Panc1 (cell line): ENCODE data around the gene KIAA0232. TPM values are rescaled to one million over a fixed set of nuclear protein-coding genes. Genes with fewer than 3 reads are reported as not detected.

Source experiments
- ATAC-seq: fragments of 200-7000 bp; cut with Tn5 transposase; 2 replicates; pipeline ENCODE4 v1.9.1; 2020; ENCODE audit warnings: mild to moderate bottlenecking, moderate library complexity
- BruUV-seq: library from RNA; stranded (reverse); fragments of 400-500 nt; replicated peaks from 2 replicates; lab custom pipeline; 2021; lab: Mats Ljungman, UMichigan
- CTCF ChIA-PET: fragments of 300-600 bp; sonication (Branson Sonifier 250); formaldehyde crosslinking; loops from one replicate; lab custom pipeline; 2022; ENCODE audit warnings: antibody characterized with exemption; lab: Charles Lee
- POLR2A ChIA-PET: fragments of 300-600 bp; sonication (Branson Sonifier 250); formaldehyde crosslinking; loops from one replicate; lab custom pipeline; 2022; ENCODE audit warnings: antibody characterized with exemption; lab: Charles Lee
- DNase-seq: peaks from one replicate; pipeline ENCODE4 v3.0.0-alpha.2; 2010; ENCODE audit warnings: low read depth, low spot score
- H3K27ac ChIP-seq: 2 replicates; pipeline ENCODE4 v1.5.1; 2011; ENCODE audit warnings: mild to moderate bottlenecking, low read length, inconsistent platforms
- H3K27me3 ChIP-seq: fragments of 200-500 bp; sonication (Bioruptor generic); 2 replicates; pipeline ENCODE4 v1.6.0; 2014; ENCODE audit warnings: low read length, inconsistent platforms; ENCODE audit not compliant: control insufficient read depth, insufficient read depth
- H3K36me3 ChIP-seq: fragments of 200-500 bp; sonication (Bioruptor generic); 2 replicates; pipeline ENCODE4 v1.5.1; 2014; ENCODE audit warnings: inconsistent platforms, mild to moderate bottlenecking, low read length, moderate library complexity; ENCODE audit not compliant: control insufficient read depth, insufficient read depth
- H3K4me1 ChIP-seq: 2 replicates; pipeline ENCODE4 v1.5.1; 2011; ENCODE audit warnings: inconsistent platforms, mild to moderate bottlenecking, low read length, moderate library complexity; ENCODE audit not compliant: control insufficient read depth, insufficient read depth
- H3K4me3 ChIP-seq, 2 experiments: 2 replicates each; pipeline ENCODE4 v1.5.1; 2011 to 2012; ENCODE audit warnings: low read depth in 2 of 2, low read length in 2 of 2, mild to moderate bottlenecking in 2 of 2, inconsistent platforms in 1 of 2, moderate library complexity in 1 of 2
- H3K9me3 ChIP-seq: fragments of 200-500 bp; sonication (Bioruptor generic); 2 replicates; pipeline ENCODE4 v1.5.1; 2014; ENCODE audit warnings: low read depth, mild to moderate bottlenecking, inconsistent platforms, low read length, moderate library complexity; ENCODE audit not compliant: control insufficient read depth, insufficient read depth
- CTCF ChIP-seq: fragments of 450-650 bp; IDR thresholded peaks from 2 replicates; pipeline ENCODE4 v1.5.1; 2017; ENCODE audit warnings: mild to moderate bottlenecking
- POLR2AphosphoS5 ChIP-seq: IDR thresholded peaks from 2 replicates; pipeline ENCODE4 v1.6.1; 2012; ENCODE audit warnings: mild to moderate bottlenecking, low read depth, low read length, moderate library complexity
- REST ChIP-seq, 2 experiments: IDR thresholded peaks; 2 replicates each; pipeline ENCODE4 v1.6.1; 2011 to 2012; ENCODE audit warnings: low read depth in 2 of 2, control low read depth in 1 of 2, low read length in 1 of 2, mild to moderate bottlenecking in 1 of 2, moderate library complexity in 1 of 2; ENCODE audit not compliant: insufficient read depth in 1 of 2
- SIN3A ChIP-seq: IDR thresholded peaks from 2 replicates; pipeline ENCODE4 v1.6.1; 2012; ENCODE audit warnings: low read depth, mild to moderate bottlenecking, low read length, moderate library complexity, borderline replicate concordance; ENCODE audit not compliant: insufficient read depth
- TCF7L2 ChIP-seq: IDR thresholded peaks from 2 replicates; pipeline ENCODE4 v1.6.1; 2011; ENCODE audit warnings: mild to moderate bottlenecking, low read depth, low read length, inconsistent platforms
- in situ Hi-C: cut with HindIII; loops from 2 replicates; pipeline ENCODE4 v1.10.0; 2016; ENCODE audit warnings: low sequenced_read_pairs, low pct_unique_long_range_greater_than_20kb
- intact Hi-C: fragments of 100-400 bp; cut with micrococcal nuclease; formaldehyde crosslinking; loops from one replicate; pipeline ENCODE4 v1.10.0; 2022; ENCODE audit not compliant: unreplicated experiment
- total RNA-seq: library from RNA; stranded (reverse); gene quantifications from one replicate; pipeline ENCODE4 v1.2.1, GENCODE V29; 2021; ENCODE audit not compliant: unreplicated experiment

Gene KIAA0232
- total RNA-seq, 1 experiment from 2014 or later: 20.2 TPM

- H3K27me3 ChIP-seq: no peaks in the 10 kb centered on the region
- DNase-seq (no peak), ATAC-seq (no peak)
- POLR2A ChIA-PET: no interaction called here
- CTCF ChIA-PET: no interaction called here
- in situ Hi-C loops: no loop called here
- intact Hi-C loops: no loop called here
- H3K4me1 ChIP-seq: no peaks in the 10 kb centered on the region; the same call in 1 of the 2 replicates
- TF ChIP-seq REST (IDR thresholded peaks at IDR 0.05; ENCODE audit: insufficient read depth in 1 of 2, low read depth in 2 of 2, low read length in 1 of 2) (no peak), SIN3A (no peak), POLR2AphosphoS5 (no peak), TCF7L2 (no peak), CTCF (no peak)
- no peaks in the 10 kb centered on the region for H3K36me3 ChIP-seq
- BruUV-seq: no TSS peak
- no peak overlapping the region for H3K27ac ChIP-seq
- H3K9me3 ChIP-seq: no peaks in the 10 kb centered on the region
- H3K4me3 ChIP-seq: no peak overlapping the region
Measured at GRCh38 chr4:6813725-6814124, 31.2 kb downstream of the KIAA0232 start.

GRCh38 chr4:6815029-6815836 is 32.7 kb downstream of the KIAA0232 start:
- no peaks in the 10 kb centered on the region; the same call in 1 of the 2 replicates for H3K4me1 ChIP-seq
- H3K9me3 ChIP-seq: no peaks in the 10 kb centered on the region
- H3K27me3 ChIP-seq: no peaks in the 10 kb centered on the region
- no peak for TF ChIP-seq POLR2AphosphoS5
- no peak for TF ChIP-seq CTCF
- DNase-seq (no peak), ATAC-seq (no peak)
- intact Hi-C loops (no loop called here), in situ Hi-C loops (no loop called here)
- no TSS peak for BruUV-seq
- H3K36me3 ChIP-seq: no peaks in the 10 kb centered on the region; the same call in 1 of the 2 replicates
- no peak overlapping the region for H3K4me3 ChIP-seq
- ChIA-PET CTCF (no interaction called here), POLR2A (interaction anchor here (0.6 kb wide), 1 partner anchor 94 kb away, joined by 4 read pairs; no protein-coding TSS in a partner anchor)
- no peak overlapping the region for H3K27ac ChIP-seq
